Stimulated activated naive CD8-positive, alpha-beta T cell treated with anti-CD3 and anti-CD28 coated beads, Interleukin-15, Interleukin-2, amounts not matched to agents 100 ng/mL and 50 ng/mL, for 24 hours (primary cell): ENCODE data around the gene SLAMF9.

Experiments used
- H3K27ac Mint-ChIP-seq: one replicate; pipeline ENCODE4 v1.8.0; 2021; ENCODE audit warnings: mild to moderate bottlenecking, mixed read lengths
- H3K27me3 Mint-ChIP-seq: one replicate; pipeline ENCODE4 v1.8.0; 2021; ENCODE audit warnings: mixed read lengths
- H3K36me3 Mint-ChIP-seq: one replicate; pipeline ENCODE4 v1.8.0; 2021; ENCODE audit warnings: low read depth, mixed read lengths
- H3K4me1 Mint-ChIP-seq: one replicate; pipeline ENCODE4 v1.8.0; 2021; ENCODE audit warnings: low read depth, mixed read lengths
- H3K4me3 Mint-ChIP-seq: one replicate; pipeline ENCODE4 v1.8.0; 2021; ENCODE audit warnings: mild to moderate bottlenecking, mixed read lengths
- H3K9me3 Mint-ChIP-seq: one replicate; pipeline ENCODE4 v1.8.0; 2021; ENCODE audit warnings: mixed read lengths

Gene SLAMF9

DNA sequence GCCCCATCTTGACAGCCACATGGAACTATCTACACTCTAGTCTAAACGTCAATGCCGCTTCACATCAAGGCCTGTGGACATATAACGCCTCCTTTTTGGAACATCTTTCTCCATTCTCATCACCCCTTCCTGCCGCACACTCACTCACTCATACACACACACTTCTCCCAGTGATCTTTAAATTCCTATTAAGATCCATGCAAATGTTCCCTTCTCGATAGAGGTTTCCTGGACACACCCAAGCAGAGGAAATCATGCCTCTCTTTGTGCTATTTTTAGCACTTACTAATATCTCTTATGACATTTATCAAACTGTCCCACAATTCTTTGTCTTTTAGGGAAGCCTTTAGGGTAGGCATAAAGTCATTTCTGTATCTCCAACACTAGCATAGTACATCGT lies 28.2 kb upstream of the SLAMF9 start:
- H3K4me1 Mint-ChIP-seq = no peaks in the 10 kb centered on the region
- H3K9me3 Mint-ChIP-seq = no peaks in the 10 kb centered on the region
- no peak overlapping the region for H3K4me3 Mint-ChIP-seq
- H3K27me3 Mint-ChIP-seq = peaks cover 25% of the 10 kb centered on the region
- no peak overlapping the region for H3K27ac Mint-ChIP-seq
- no peaks in the 10 kb centered on the region for H3K36me3 Mint-ChIP-seq

DNA sequence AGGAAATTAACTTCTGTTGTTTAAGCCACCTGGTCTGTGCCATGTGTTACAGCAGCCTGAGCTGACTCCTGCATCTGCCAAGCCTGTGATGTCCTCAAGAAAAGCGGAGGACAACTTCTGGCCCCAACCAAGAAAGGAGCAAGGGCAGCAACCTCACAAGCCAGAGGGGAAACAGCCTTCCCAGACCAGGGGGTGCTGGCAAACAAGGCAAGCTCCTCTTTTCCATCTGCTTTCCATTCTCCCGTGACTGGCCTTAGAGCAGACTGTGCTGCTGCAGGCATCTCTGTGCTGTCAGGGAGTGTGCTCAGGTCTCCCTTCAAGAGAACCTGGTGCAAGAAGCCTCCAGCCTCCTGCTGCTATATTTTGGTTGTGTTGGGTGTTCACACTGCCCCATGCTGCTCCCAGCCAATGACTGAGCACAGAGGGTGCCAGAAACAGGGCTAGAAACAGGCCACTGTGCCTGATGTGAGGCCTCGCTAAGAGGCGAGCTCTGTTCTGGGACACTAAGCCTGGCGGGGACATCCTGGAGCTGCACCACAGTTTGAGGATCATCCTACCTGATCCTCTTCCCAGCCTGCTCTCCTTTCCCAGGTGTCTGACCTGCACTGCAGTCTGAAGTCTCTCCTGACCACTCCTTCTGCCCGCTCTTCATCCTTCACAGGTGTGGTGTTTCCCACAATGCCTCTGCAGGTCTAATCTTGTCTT lies 27.5 kb upstream of the SLAMF9 start:
- Mint-ChIP-seq H3K4me1 (no peaks in the 10 kb centered on the region), H3K27ac (no peak overlapping the region), H3K27me3 (peaks cover 25% of the 10 kb centered on the region), H3K4me3 (no peak overlapping the region), H3K36me3 (no peaks in the 10 kb centered on the region), H3K9me3 (no peaks in the 10 kb centered on the region)

DNA sequence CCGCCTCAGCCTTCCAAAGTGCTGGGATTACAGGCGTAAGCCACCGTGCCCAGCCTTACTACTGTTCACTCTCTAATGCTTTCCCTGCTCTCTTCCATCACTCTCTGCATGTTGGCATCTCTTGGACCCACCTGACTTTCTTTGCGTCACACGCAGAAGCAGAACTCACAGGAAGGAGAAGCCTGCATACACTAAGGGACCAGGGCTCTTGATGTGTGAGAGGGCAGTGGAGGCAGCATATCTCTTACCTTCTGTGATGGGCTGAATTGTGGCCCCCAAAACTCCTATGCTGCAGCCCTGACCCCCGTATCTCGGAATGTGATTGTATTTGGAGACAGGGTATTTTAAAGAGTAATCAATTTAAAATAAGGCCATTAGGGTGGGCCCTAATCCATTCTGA lies 26.7 kb upstream of the SLAMF9 start:
- H3K27me3 Mint-ChIP-seq = peaks cover 25% of the 10 kb centered on the region
- H3K36me3 Mint-ChIP-seq = no peaks in the 10 kb centered on the region
- H3K9me3 Mint-ChIP-seq = no peaks in the 10 kb centered on the region
- no peaks in the 10 kb centered on the region for H3K4me1 Mint-ChIP-seq
- H3K4me3 Mint-ChIP-seq = no peak overlapping the region
- no peak overlapping the region for H3K27ac Mint-ChIP-seq

GRCh38 chr1:159980076-159980475 lies 26.0 kb upstream of the SLAMF9 start:
- H3K36me3 Mint-ChIP-seq = no peaks in the 10 kb centered on the region
- no peaks in the 10 kb centered on the region for H3K4me1 Mint-ChIP-seq
- no peaks in the 10 kb centered on the region for H3K9me3 Mint-ChIP-seq
- no peak overlapping the region for H3K27ac Mint-ChIP-seq
- no peak overlapping the region for H3K4me3 Mint-ChIP-seq
- H3K27me3 Mint-ChIP-seq = peaks cover 25% of the 10 kb centered on the region

GRCh38 chr1:159979257-159979656 lies 25.2 kb upstream of the SLAMF9 start:
- Mint-ChIP-seq H3K4me1 (no peaks in the 10 kb centered on the region), H3K27me3 (peaks cover 25% of the 10 kb centered on the region), H3K27ac (no peak overlapping the region), H3K4me3 (no peak overlapping the region), H3K36me3 (no peaks in the 10 kb centered on the region), H3K9me3 (no peaks in the 10 kb centered on the region)

DNA sequence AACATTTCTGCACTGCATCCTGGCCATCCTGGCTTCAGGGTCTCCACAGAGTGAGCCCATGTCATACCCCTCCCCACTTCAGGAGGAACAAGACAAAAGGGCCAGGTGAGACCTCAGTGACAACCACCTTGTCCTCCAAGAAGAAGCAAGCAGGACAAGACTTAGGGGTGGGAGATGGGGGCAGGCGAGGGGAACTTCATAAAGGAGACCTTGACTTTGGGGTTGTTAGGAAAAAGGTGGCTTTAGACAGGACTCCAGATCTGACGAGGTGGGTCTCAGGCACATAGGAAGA lies 24.0 kb upstream of the SLAMF9 start:
- Mint-ChIP-seq H3K27me3 (peaks cover 21% of the 10 kb centered on the region), H3K27ac (no peak overlapping the region), H3K36me3 (no peaks in the 10 kb centered on the region), H3K4me3 (no peak overlapping the region), H3K4me1 (no peaks in the 10 kb centered on the region), H3K9me3 (no peaks in the 10 kb centered on the region)

GRCh38 chr1:159977364-159978106 lies 23.5 kb upstream of the SLAMF9 start:
- no peaks in the 10 kb centered on the region for H3K36me3 Mint-ChIP-seq
- H3K4me1 Mint-ChIP-seq = no peaks in the 10 kb centered on the region
- no peak overlapping the region for H3K27ac Mint-ChIP-seq
- H3K9me3 Mint-ChIP-seq = no peaks in the 10 kb centered on the region
- no peak overlapping the region for H3K4me3 Mint-ChIP-seq
- H3K27me3 Mint-ChIP-seq = peaks cover 19% of the 10 kb centered on the region

DNA sequence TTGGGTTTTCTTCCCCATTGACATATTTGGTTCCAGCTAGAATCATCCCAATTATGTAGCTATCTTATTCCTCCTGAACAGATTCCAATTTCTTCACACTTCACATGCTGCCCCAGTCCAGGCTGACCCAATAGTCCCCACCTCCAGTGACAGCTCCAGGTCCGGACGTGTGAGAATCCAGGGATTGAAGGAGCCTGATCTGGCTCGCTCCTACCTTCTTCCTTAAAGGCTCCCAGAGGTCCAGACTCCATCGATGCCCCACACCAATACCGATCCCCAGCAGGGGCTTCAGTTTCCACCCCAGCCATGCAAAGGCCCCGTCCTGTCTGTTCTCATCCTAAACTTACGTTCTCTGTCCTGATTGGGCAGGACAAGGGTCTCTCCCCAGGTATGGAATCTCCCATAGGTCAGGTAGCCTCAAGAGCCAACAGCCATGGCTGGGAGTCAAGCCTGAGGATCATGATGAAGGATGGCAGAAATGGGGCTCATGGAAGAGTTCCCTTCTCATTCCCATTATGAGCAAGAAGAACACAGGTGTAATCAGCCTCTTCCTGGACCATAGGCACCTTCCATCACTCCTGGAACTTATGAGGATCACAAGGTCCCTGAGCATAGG lies 20.4 kb upstream of the SLAMF9 start:
- no peak overlapping the region for H3K4me3 Mint-ChIP-seq
- H3K27me3 Mint-ChIP-seq = peaks cover 13% of the 10 kb centered on the region
- H3K27ac Mint-ChIP-seq = no peak overlapping the region
- no peaks in the 10 kb centered on the region for H3K9me3 Mint-ChIP-seq
- no peaks in the 10 kb centered on the region for H3K4me1 Mint-ChIP-seq
- no peaks in the 10 kb centered on the region for H3K36me3 Mint-ChIP-seq

GRCh38 chr1:159973350-159973940 lies 19.4 kb upstream of the SLAMF9 start:
- Mint-ChIP-seq H3K4me1 (no peaks in the 10 kb centered on the region), H3K9me3 (no peaks in the 10 kb centered on the region), H3K4me3 (no peak overlapping the region), H3K27me3 (peaks cover 12% of the 10 kb centered on the region), H3K27ac (no peak overlapping the region), H3K36me3 (no peaks in the 10 kb centered on the region)

GRCh38 chr1:159972443-159973205 lies 18.6 kb upstream of the SLAMF9 start:
- no peak overlapping the region for H3K27ac Mint-ChIP-seq
- H3K4me3 Mint-ChIP-seq = no peak overlapping the region
- no peaks in the 10 kb centered on the region for H3K4me1 Mint-ChIP-seq
- H3K9me3 Mint-ChIP-seq = no peaks in the 10 kb centered on the region
- H3K27me3 Mint-ChIP-seq = peaks cover 20% of the 10 kb centered on the region
- H3K36me3 Mint-ChIP-seq = no peaks in the 10 kb centered on the region

GRCh38 chr1:159970932-159971342 lies 16.9 kb upstream of the SLAMF9 start:
- no peaks in the 10 kb centered on the region for H3K9me3 Mint-ChIP-seq
- H3K27me3 Mint-ChIP-seq = peaks cover 33% of the 10 kb centered on the region
- H3K27ac Mint-ChIP-seq = no peak overlapping the region
- H3K4me1 Mint-ChIP-seq = no peaks in the 10 kb centered on the region
- no peaks in the 10 kb centered on the region for H3K36me3 Mint-ChIP-seq
- no peak overlapping the region for H3K4me3 Mint-ChIP-seq

DNA sequence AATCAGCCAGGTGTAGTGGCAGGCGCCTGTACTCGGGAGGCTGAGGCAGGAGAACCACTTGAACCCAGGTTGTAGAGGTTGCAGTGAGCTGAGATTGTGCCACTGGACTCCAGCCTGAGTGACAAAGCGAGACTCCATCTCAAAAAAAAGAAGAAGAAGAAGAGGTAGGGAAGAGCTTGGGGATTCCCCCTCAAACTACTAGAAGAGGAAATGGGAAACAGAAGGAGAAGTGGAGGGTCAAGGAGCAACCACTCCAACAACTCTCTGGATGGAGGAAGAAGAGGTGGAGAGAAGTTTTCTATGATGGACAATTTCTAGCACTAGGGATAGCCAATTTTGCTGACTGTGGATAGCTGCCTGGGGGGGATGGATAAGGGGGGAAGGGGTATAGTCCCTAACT lies 14.9 kb upstream of the SLAMF9 start:
- Mint-ChIP-seq H3K27ac (no peak overlapping the region), H3K4me3 (no peak overlapping the region), H3K36me3 (no peaks in the 10 kb centered on the region), H3K4me1 (no peaks in the 10 kb centered on the region), H3K27me3 (peaks cover 40% of the 10 kb centered on the region), H3K9me3 (no peaks in the 10 kb centered on the region)

- Mint-ChIP-seq H3K36me3 (no peaks in the 10 kb centered on the region), H3K27ac (no peak overlapping the region), H3K9me3 (no peaks in the 10 kb centered on the region), H3K27me3 (peaks cover 37% of the 10 kb centered on the region), H3K4me1 (no peaks in the 10 kb centered on the region), H3K4me3 (no peak overlapping the region)
Measured at GRCh38 chr1:159965263-159965662, 11.2 kb upstream of the SLAMF9 start.

GRCh38 chr1:159964144-159964543 lies 10.1 kb upstream of the SLAMF9 start:
- Mint-ChIP-seq H3K4me1 (no peaks in the 10 kb centered on the region), H3K27me3 (peaks cover 43% of the 10 kb centered on the region), H3K4me3 (no peak overlapping the region), H3K36me3 (no peaks in the 10 kb centered on the region), H3K9me3 (no peaks in the 10 kb centered on the region), H3K27ac (no peak overlapping the region)

GRCh38 chr1:159962176-159962575 lies 8.1 kb upstream of the SLAMF9 start:
- Mint-ChIP-seq H3K27me3 (peaks cover 31% of the 10 kb centered on the region), H3K4me3 (no peak overlapping the region), H3K36me3 (no peaks in the 10 kb centered on the region), H3K4me1 (no peaks in the 10 kb centered on the region), H3K9me3 (no peaks in the 10 kb centered on the region), H3K27ac (no peak overlapping the region)
